ENCODE results near the gene DENND1A.

DENND1A gene

DNA sequence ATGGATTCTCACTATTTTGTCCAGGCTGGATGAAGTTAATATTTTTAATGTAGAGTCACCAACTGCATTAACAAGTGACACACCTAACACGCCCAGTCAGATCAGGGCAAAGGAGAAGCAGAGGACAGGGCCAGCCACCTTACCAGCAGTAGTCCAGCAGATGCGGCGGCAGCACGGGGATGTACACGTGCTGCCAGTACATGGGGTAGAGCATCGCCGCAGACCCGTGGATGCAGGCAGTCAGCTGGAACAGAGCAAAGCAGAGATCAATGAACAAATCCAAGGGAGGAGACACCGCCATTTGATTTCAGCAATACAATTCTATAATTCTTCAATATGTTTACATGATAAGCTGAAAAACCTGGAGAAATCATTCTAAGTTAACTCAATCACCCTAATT is 299.7 kb downstream of the DENND1A start:
- Histone ChIP-seq H3K4ac (ENCODE audit: low read length) (no peak overlapping the region), H4K8ac (ENCODE audit: low read depth, low read length) (no peak overlapping the region), H3K27ac (replicated peaks; ENCODE audit: low read length) (no peak overlapping the region), H2BK5ac (ENCODE audit: low read length) (no peak overlapping the region), H3K9ac (ENCODE audit: low read depth, low read length, poor library complexity) (no peak overlapping the region), H3K4me2 (ENCODE audit: insufficient read depth, low read length, poor library complexity, severe bottlenecking) (no peak overlapping the region), H2BK120ac (ENCODE audit: low read depth, low read length) (no peak overlapping the region), H3K23ac (ENCODE audit: low read depth, low read length, poor library complexity) (no peak overlapping the region), H4K91ac (ENCODE audit: low read depth, low read length, poor library complexity) (no peak overlapping the region), H3K18ac (ENCODE audit: low read length) (no peak overlapping the region), H3K4me3 (ENCODE audit: low read length in 2 of 2) (peak overlapping the region in 1 of 2 donors; percentile 64), H2AK5ac (ENCODE audit: low read depth, low read length) (no peak overlapping the region), H3K27me3 (ENCODE audit: control insufficient read depth in 3 of 3, insufficient read depth in 3 of 3, low read depth in 1 of 3, low read length in 3 of 3) (no peaks in the 10 kb centered on the region), H3K4me1 (ENCODE audit: control insufficient read depth in 2 of 2, insufficient read depth in 1 of 2, low read depth in 1 of 2, low read length in 2 of 2) (peaks cover 0 to 4% of the 10 kb centered on the region in 2 donors), H3K36me3 (replicated peaks in 1 of 2; ENCODE audit: control insufficient read depth in 2 of 2, insufficient read depth in 2 of 2, low read length in 2 of 2) (peaks cover 0 to 5% of the 10 kb centered on the region in 2 donors), H3K14ac (ENCODE audit: low read length) (no peak overlapping the region), H3K79me1 (ENCODE audit: low read depth, low read length) (no peaks in the 10 kb centered on the region), H2BK15ac (ENCODE audit: low read length) (no peak overlapping the region), H2AFZ (ENCODE audit: low read length) (no peak overlapping the region), H2BK12ac (ENCODE audit: low read length) (no peak overlapping the region), H3K9me3 (replicated peaks in 1 of 2; ENCODE audit: control insufficient read depth in 2 of 2, insufficient read depth in 1 of 2, low read depth in 1 of 2, low read length in 2 of 2) (peaks cover 0 to 1% of the 10 kb centered on the region in 2 donors)
- no peak for DNase-seq (ENCODE audit: low spot score)
- WGBS, 2 donors (ENCODE audit: extremely low coverage in 2 of 2, insufficient read length in 2 of 2, insufficient replicate concordance in 1 of 2): no CpG with 5 or more reads among the region's 9 CpGs

GRCh38 chr9:123629531-123629930 is 300.4 kb downstream of the DENND1A start:
- Histone ChIP-seq H3K4me2 (ENCODE audit: insufficient read depth, low read length, poor library complexity, severe bottlenecking) (no peak overlapping the region), H2AFZ (ENCODE audit: low read length) (no peak overlapping the region), H2AK5ac (ENCODE audit: low read depth, low read length) (no peak overlapping the region), H3K4me3 (ENCODE audit: low read length in 2 of 2) (no peak overlapping the region), H2BK15ac (ENCODE audit: low read length) (no peak overlapping the region), H3K9ac (ENCODE audit: low read depth, low read length, poor library complexity) (no peak overlapping the region), H3K23ac (ENCODE audit: low read depth, low read length, poor library complexity) (no peak overlapping the region), H4K91ac (ENCODE audit: low read depth, low read length, poor library complexity) (no peak overlapping the region), H3K79me1 (ENCODE audit: low read depth, low read length) (no peaks in the 10 kb centered on the region), H2BK5ac (ENCODE audit: low read length) (no peak overlapping the region), H3K4ac (ENCODE audit: low read length) (no peak overlapping the region), H3K27me3 (ENCODE audit: control insufficient read depth in 3 of 3, insufficient read depth in 3 of 3, low read depth in 1 of 3, low read length in 3 of 3) (no peaks in the 10 kb centered on the region), H3K27ac (replicated peaks; ENCODE audit: low read length) (no peak overlapping the region), H3K4me1 (ENCODE audit: control insufficient read depth in 2 of 2, insufficient read depth in 1 of 2, low read depth in 1 of 2, low read length in 2 of 2) (peaks cover 0 to 4% of the 10 kb centered on the region in 2 donors), H3K14ac (ENCODE audit: low read length) (no peak overlapping the region), H2BK120ac (ENCODE audit: low read depth, low read length) (no peak overlapping the region), H3K18ac (ENCODE audit: low read length) (no peak overlapping the region), H3K36me3 (replicated peaks in 1 of 2; ENCODE audit: control insufficient read depth in 2 of 2, insufficient read depth in 2 of 2, low read length in 2 of 2) (peaks cover 0 to 5% of the 10 kb centered on the region in 2 donors), H4K8ac (ENCODE audit: low read depth, low read length) (no peak overlapping the region), H2BK12ac (ENCODE audit: low read length) (no peak overlapping the region), H3K9me3 (replicated peaks in 1 of 2; ENCODE audit: control insufficient read depth in 2 of 2, insufficient read depth in 1 of 2, low read depth in 1 of 2, low read length in 2 of 2) (peaks cover 0 to 1% of the 10 kb centered on the region in 2 donors)
- no CpG with 5 or more reads among the region's 3 CpGs for WGBS, 2 donors (ENCODE audit: extremely low coverage in 2 of 2, insufficient read length in 2 of 2, insufficient replicate concordance in 1 of 2)
- DNase-seq (ENCODE audit: low spot score): no peak

- H4K91ac ChIP-seq (ENCODE audit: low read depth, low read length, poor library complexity): no peak overlapping the region
- H2AK5ac ChIP-seq (ENCODE audit: low read depth, low read length): no peak overlapping the region
- no peaks in the 10 kb centered on the region for H3K27me3 ChIP-seq (ENCODE audit: control insufficient read depth in 3 of 3, insufficient read depth in 3 of 3, low read depth in 1 of 3, low read length in 3 of 3)
- no peak overlapping the region for H3K18ac ChIP-seq (ENCODE audit: low read length)
- no peak overlapping the region for H4K8ac ChIP-seq (ENCODE audit: low read depth, low read length)
- H3K9ac ChIP-seq (ENCODE audit: low read depth, low read length, poor library complexity): no peak overlapping the region
- H3K23ac ChIP-seq (ENCODE audit: low read depth, low read length, poor library complexity): no peak overlapping the region
- peaks cover 0 to 2% of the 10 kb centered on the region in 2 donors for H3K36me3 ChIP-seq (replicated peaks in 1 of 2; ENCODE audit: control insufficient read depth in 2 of 2, insufficient read depth in 2 of 2, low read length in 2 of 2)
- H2BK5ac ChIP-seq (ENCODE audit: low read length): no peak overlapping the region
- no peak overlapping the region for H2BK15ac ChIP-seq (ENCODE audit: low read length)
- WGBS, 2 donors (ENCODE audit: extremely low coverage in 2 of 2, insufficient read length in 2 of 2, insufficient replicate concordance in 1 of 2): no CpG with 5 or more reads among the region's 2 CpGs
- no peak overlapping the region for H3K14ac ChIP-seq (ENCODE audit: low read length)
- H3K27ac ChIP-seq (replicated peaks; ENCODE audit: low read length): no peak overlapping the region
- no peak overlapping the region for H3K4me3 ChIP-seq (ENCODE audit: low read length in 2 of 2)
- no peaks in the 10 kb centered on the region for H3K9me3 ChIP-seq (replicated peaks in 1 of 2; ENCODE audit: control insufficient read depth in 2 of 2, insufficient read depth in 1 of 2, low read depth in 1 of 2, low read length in 2 of 2)
- H3K4me1 ChIP-seq (ENCODE audit: control insufficient read depth in 2 of 2, insufficient read depth in 1 of 2, low read depth in 1 of 2, low read length in 2 of 2): peaks cover 2 to 3% of the 10 kb centered on the region in 2 donors
- no peak overlapping the region for H3K4me2 ChIP-seq (ENCODE audit: insufficient read depth, low read length, poor library complexity, severe bottlenecking)
- no peak overlapping the region for H2AFZ ChIP-seq (ENCODE audit: low read length)
- H2BK120ac ChIP-seq (ENCODE audit: low read depth, low read length): no peak overlapping the region
- no peak for DNase-seq (ENCODE audit: low spot score)
- H3K4ac ChIP-seq (ENCODE audit: low read length): no peak overlapping the region
- no peak overlapping the region for H2BK12ac ChIP-seq (ENCODE audit: low read length)
- no peaks in the 10 kb centered on the region for H3K79me1 ChIP-seq (ENCODE audit: low read depth, low read length)
Measured at GRCh38 chr9:123622711-123623241, 307.1 kb downstream of the DENND1A start.

- no peak overlapping the region for H3K4ac ChIP-seq (ENCODE audit: low read length)
- H3K14ac ChIP-seq (ENCODE audit: low read length): no peak overlapping the region
- H2AK5ac ChIP-seq (ENCODE audit: low read depth, low read length): no peak overlapping the region
- no peak overlapping the region for H4K8ac ChIP-seq (ENCODE audit: low read depth, low read length)
- H3K4me3 ChIP-seq (ENCODE audit: low read length in 2 of 2): no peak overlapping the region
- H3K4me1 ChIP-seq (ENCODE audit: control insufficient read depth in 2 of 2, insufficient read depth in 1 of 2, low read depth in 1 of 2, low read length in 2 of 2): peaks cover 3 to 4% of the 10 kb centered on the region in 2 donors
- no peak overlapping the region for H3K18ac ChIP-seq (ENCODE audit: low read length)
- H2BK12ac ChIP-seq (ENCODE audit: low read length): no peak overlapping the region
- no peaks in the 10 kb centered on the region for H3K27me3 ChIP-seq (ENCODE audit: control insufficient read depth in 3 of 3, insufficient read depth in 3 of 3, low read depth in 1 of 3, low read length in 3 of 3)
- no peak overlapping the region for H2AFZ ChIP-seq (ENCODE audit: low read length)
- no peak overlapping the region for H2BK120ac ChIP-seq (ENCODE audit: low read depth, low read length)
- H3K9ac ChIP-seq (ENCODE audit: low read depth, low read length, poor library complexity): no peak overlapping the region
- H3K79me1 ChIP-seq (ENCODE audit: low read depth, low read length): no peaks in the 10 kb centered on the region
- no peak overlapping the region for H2BK15ac ChIP-seq (ENCODE audit: low read length)
- no peak overlapping the region for H3K23ac ChIP-seq (ENCODE audit: low read depth, low read length, poor library complexity)
- no peak overlapping the region for H2BK5ac ChIP-seq (ENCODE audit: low read length)
- no peaks in the 10 kb centered on the region for H3K9me3 ChIP-seq (replicated peaks in 1 of 2; ENCODE audit: control insufficient read depth in 2 of 2, insufficient read depth in 1 of 2, low read depth in 1 of 2, low read length in 2 of 2)
- no peak overlapping the region for H3K4me2 ChIP-seq (ENCODE audit: insufficient read depth, low read length, poor library complexity, severe bottlenecking)
- H3K27ac ChIP-seq (replicated peaks; ENCODE audit: low read length): no peak overlapping the region
- no peaks in the 10 kb centered on the region for H3K36me3 ChIP-seq (replicated peaks in 1 of 2; ENCODE audit: control insufficient read depth in 2 of 2, insufficient read depth in 2 of 2, low read length in 2 of 2)
- H4K91ac ChIP-seq (ENCODE audit: low read depth, low read length, poor library complexity): no peak overlapping the region
- no peak for DNase-seq (ENCODE audit: low spot score)
Measured at GRCh38 chr9:123620239-123620638, 309.7 kb downstream of the DENND1A start.

Data from neuronal stem cell (in vitro differentiated cells).